Tibial artery (tissue), 4 donors: Measurements from ENCODE around the gene MCEMP1.

Experiments
- DNase-seq, 2 donors: peaks; one replicate each; pipeline ENCODE4 v3.0.0-alpha.2; 2019
- H3K27ac ChIP-seq, 2 donors: fragments of 200-600 bp; sonication (generic) in 1 of 2; 1 replicate in 1 of 2; 2 replicates in 1 of 2; pipeline ENCODE4 v1.5.1; 2018 to 2019; ENCODE audit warnings: mild to moderate bottlenecking in 1 of 2
- H3K27me3 ChIP-seq, 2 donors: fragments of 200-600 bp; sonication (generic) in 1 of 2; one replicate each; pipeline versions ENCODE4 v1.5.1 to v1.6.0; 2016 to 2019
- H3K36me3 ChIP-seq, 3 donors: fragments of 200-600 bp; sonication (generic) in 2 of 3; one replicate each; pipeline ENCODE4 v1.5.1; 2016 to 2019; ENCODE audit warnings: mild to moderate bottlenecking in 2 of 3
- H3K4me1 ChIP-seq, 4 donors: fragments of 200-600 bp; sonication (generic) in 2 of 4; 1 replicate in 3 of 4; 2 replicates in 1 of 4; pipeline ENCODE4 v1.5.1; 2016 to 2019
- H3K4me3 ChIP-seq, 2 donors: fragments of 200-600 bp; sonication (generic) in 1 of 2; 1 replicate in 1 of 2; 2 replicates in 1 of 2; pipeline ENCODE4 v1.5.1; 2018 to 2019; ENCODE audit warnings: mild to moderate bottlenecking in 2 of 2
- H3K9me3 ChIP-seq, 3 donors: fragments of 200-600 bp; sonication (generic) in 1 of 3; one replicate each; pipeline ENCODE4 v1.5.1; 2016 to 2019
- CTCF ChIP-seq, 2 experiments: fragments of 200-600 bp in 1 of 2; fragments of 450-650 bp in 1 of 2; IDR thresholded peaks; one replicate each; pipeline ENCODE4 v1.5.1; 2017 to 2019; ENCODE audit warnings: antibody characterized with exemption in 2 of 2, mild to moderate bottlenecking in 1 of 2, moderate library complexity in 1 of 2
- intact Hi-C: fragments of 100-400 bp; cut with DNase I; formaldehyde crosslinking; loops from one replicate; pipeline ENCODE4 v1.15.0; 2023; ENCODE audit warnings: low total_unique reads

Gene MCEMP1

DNA sequence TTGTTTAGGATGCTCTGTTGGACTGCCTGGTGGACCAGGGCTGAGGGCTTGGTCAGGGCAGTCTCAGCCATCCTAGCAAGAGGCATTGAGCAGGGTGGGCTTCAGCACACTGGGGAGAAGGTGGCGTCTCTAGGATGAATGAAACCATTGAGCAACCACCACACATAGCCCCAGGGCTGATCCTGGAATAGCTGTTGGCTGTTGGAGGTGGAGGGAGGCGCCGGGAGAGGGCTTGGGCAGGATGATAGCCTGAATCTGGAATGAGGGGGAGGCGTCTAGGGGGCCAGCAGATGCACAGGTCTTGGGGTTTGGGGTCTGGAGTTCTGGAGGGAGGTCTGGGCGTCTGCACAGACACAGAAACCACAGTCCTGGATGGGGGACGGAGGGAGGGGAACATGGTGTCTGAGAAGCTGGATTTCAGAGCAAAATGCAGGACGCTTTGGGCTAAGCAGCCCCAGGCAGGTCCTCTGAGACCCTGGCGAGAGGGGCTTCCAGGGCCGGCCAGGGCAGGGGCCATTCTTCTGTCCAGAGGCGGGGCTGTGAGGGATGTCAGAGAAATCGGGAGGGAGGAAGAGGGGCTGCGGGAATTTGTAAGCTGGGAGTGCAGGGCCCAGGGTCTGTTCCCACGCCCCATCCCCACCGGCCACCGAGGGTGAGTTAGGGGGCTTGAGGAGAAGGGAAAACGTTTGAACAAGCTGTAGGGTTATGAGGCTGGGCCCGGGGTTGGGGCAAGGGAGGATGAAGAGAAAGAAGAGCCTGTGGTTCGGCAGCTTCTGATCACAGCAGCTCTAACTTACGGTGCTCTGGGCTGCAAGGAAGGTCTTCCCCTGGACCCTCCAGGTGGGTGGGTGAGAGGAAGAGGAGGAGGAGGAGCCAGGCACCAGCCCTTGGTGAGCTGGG is 8.9 kb downstream of the MCEMP1 start:
- H3K9me3 ChIP-seq, result no peaks in the 10 kb centered on the region
- no peak for DNase-seq
- peaks cover 0 to 17% of the 10 kb centered on the region in 2 donors for H3K27me3 ChIP-seq
- no peak overlapping the region for H3K27ac ChIP-seq
- H3K36me3 ChIP-seq, result peaks cover 20 to 29% (median 24%) of the 10 kb centered on the region in 3 donors
- no peak for TF ChIP-seq CTCF (IDR thresholded peaks at IDR 0.05)
- H3K4me1 ChIP-seq, result peaks cover 0 to 17% (median 8%) of the 10 kb centered on the region in 4 donors
- no peak overlapping the region for H3K4me3 ChIP-seq
- intact Hi-C loops, result loop anchor here (10.0 kb wide), 1 partner anchor 121 kb away; no protein-coding TSS in a partner anchor

GRCh38 chr19:7687177-7687576 is 10.3 kb downstream of the MCEMP1 start:
- intact Hi-C loops, result loop anchor here (10.0 kb wide), 1 partner anchor 122 kb away; no protein-coding TSS in a partner anchor
- TF ChIP-seq CTCF (IDR thresholded peaks at IDR 0.05), result no peak
- Histone ChIP-seq H3K27ac (no peak overlapping the region), H3K36me3 (peaks cover 20 to 28% (median 23%) of the 10 kb centered on the region in 3 donors), H3K9me3 (no peaks in the 10 kb centered on the region), H3K27me3 (peaks cover 0 to 17% of the 10 kb centered on the region in 2 donors), H3K4me1 (peaks cover 0 to 6% (median 2%) of the 10 kb centered on the region in 4 donors), H3K4me3 (no peak overlapping the region)
- no peak for DNase-seq

GRCh38 chr19:7689165-7689564 is 12.3 kb downstream of the MCEMP1 start:
- Histone ChIP-seq H3K4me1 (no peaks in the 10 kb centered on the region), H3K27ac (no peak overlapping the region), H3K9me3 (no peaks in the 10 kb centered on the region), H3K4me3 (no peak overlapping the region), H3K36me3 (peaks cover 3 to 12% (median 8%) of the 10 kb centered on the region in 3 donors), H3K27me3 (peaks cover 0 to 17% of the 10 kb centered on the region in 2 donors)
- intact Hi-C loops, result loop anchor here (10.0 kb wide), 1 partner anchor 124 kb away; no protein-coding TSS in a partner anchor
- no peak for DNase-seq
- TF ChIP-seq CTCF (IDR thresholded peaks at IDR 0.05), result no peak

- H3K9me3 ChIP-seq, result no peaks in the 10 kb centered on the region
- DNase-seq, result no peak
- H3K4me3 ChIP-seq, result no peak overlapping the region
- intact Hi-C loops, result no loop called here
- no peak for TF ChIP-seq CTCF (IDR thresholded peaks at IDR 0.05)
- H3K4me1 ChIP-seq, result no peaks in the 10 kb centered on the region
- H3K36me3 ChIP-seq, result no peaks in the 10 kb centered on the region
- H3K27me3 ChIP-seq, result peaks cover 0 to 23% of the 10 kb centered on the region in 2 donors
- H3K27ac ChIP-seq, result no peak overlapping the region
Measured at GRCh38 chr19:7690779-7691258, 13.9 kb downstream of the MCEMP1 start.

DNA sequence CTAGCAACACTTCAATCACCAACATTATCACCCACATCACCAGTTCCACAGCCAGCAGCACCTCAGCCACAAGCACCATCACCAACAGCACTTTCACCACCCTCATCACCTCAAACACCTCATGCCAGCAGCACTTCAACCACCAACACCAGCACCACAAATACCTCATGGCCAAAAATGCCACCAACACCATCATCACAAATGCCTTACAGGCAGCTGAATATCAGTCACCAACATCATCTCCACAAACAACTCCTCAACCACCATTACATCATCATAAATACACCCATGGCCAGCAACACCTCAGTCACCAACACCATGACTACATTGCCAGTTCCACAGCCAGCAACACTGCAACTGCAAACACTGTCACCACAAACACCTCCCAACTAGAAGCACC is 14.6 kb downstream of the MCEMP1 start:
- Histone ChIP-seq H3K4me3 (no peak overlapping the region), H3K27me3 (peaks cover 0 to 23% of the 10 kb centered on the region in 2 donors), H3K4me1 (no peaks in the 10 kb centered on the region), H3K36me3 (no peaks in the 10 kb centered on the region), H3K9me3 (no peaks in the 10 kb centered on the region), H3K27ac (no peak overlapping the region)
- TF ChIP-seq CTCF (IDR thresholded peaks at IDR 0.05), result no peak
- intact Hi-C loops, result no loop called here
- no peak for DNase-seq
